GM19351 (cell line): Measurements from ENCODE around the gene SERINC4.
"Not testable (repeated sequence)": the region's sequence is repeated elsewhere in the genome, so short reads cannot be mapped to it uniquely, and the experiment has no call there.

Source experiments
- ATAC-seq: cut with Tn5 transposase; IDR thresholded peaks from one replicate; pipeline ENCODE4 v1.9.1; 2021; ENCODE audit warnings: mild to moderate bottlenecking, moderate library complexity; ENCODE audit not compliant: unreplicated experiment

SERINC4 gene

DNA sequence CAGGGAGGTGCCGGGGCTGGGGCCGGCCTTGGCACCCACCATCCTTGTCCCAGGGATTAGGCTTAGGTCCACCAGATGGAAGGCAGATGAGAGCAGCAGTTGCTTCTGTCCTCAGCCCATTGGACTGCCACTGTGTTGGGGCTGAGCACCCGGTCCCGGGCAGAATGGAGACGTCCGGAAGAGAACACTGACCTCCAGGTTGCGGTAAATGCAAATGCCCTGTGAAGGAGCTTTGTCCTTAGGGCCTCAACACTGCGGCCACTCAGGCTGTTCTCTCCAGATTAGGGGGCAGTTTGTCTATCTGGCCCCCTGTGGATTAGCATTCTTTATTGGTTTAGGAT, at the start of gene SERINC4:
Gene SERINC4, minus strand, starts transcription at position 276 of the 341 bp plus-strand sequence. Its CDS starts 234 bp downstream, at position 42.
- ATAC-seq, result no peak

GRCh38 chr15:43845421-43845820, 45.4 kb upstream of the SERINC4 start:
- no peak for ATAC-seq

DNA sequence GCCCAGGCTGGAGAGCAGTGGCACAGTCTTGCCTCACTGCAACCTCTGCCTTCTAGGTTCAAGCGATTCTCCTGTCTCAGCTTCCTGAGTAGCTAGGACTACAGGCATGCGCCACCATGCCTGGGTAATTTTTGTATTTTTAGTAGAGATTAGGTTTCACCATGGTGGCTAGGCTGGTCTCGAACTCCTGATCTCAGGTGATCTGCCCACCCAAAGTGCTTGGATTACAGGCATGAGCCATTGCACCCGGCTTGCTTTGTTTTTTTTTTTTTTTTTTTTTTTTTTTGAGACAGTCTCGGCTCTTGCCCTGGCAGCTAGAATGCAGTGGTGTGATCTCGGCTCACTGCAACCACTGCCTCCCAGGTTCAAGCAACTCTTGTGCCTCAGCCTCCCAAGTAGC, 32.5 kb upstream of the SERINC4 start:
- ATAC-seq, result not testable (repeated sequence)

DNA sequence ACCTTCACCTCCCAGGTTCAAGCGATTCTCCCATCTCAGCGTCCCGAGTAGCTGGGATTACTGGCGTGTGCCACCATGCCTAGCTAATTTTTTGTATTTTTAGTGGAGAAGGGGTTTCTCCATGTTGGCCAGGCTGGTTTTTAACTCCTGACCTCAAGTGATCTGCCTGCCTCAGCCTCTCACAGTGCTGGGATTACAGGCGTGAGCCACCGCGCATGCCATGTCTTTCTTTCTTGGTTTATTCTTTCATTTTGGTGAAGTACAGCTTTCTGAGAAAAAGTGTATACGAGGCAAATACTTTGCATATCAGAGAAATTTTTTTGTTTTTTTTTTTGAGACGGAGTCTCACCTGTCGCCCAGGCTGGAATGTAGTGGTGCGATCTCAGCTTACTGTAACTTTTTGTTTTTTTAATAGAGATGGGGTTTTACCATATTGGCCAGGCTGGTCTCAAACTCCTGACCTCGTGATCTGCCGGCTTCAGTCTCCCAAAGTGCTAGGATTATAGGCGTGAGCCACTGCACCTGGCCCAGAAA, 31.6 kb upstream of the SERINC4 start:
- not testable (repeated sequence) for ATAC-seq

GRCh38 chr15:43830691-43831275, 30.8 kb upstream of the SERINC4 start:
- not testable (repeated sequence) for ATAC-seq

GRCh38 chr15:43829951-43830540, 30.0 kb upstream of the SERINC4 start:
- not testable (repeated sequence) for ATAC-seq

GRCh38 chr15:43828061-43828657, 28.1 kb upstream of the SERINC4 start:
- no peak for ATAC-seq

- ATAC-seq, result peak; percentile 53
These were observed 26.7 kb upstream of the SERINC4 start, which contains the start of gene WDR76 for GRCh38 chr15:43826508-43827341. WDR76 (plus strand) TSS chr15:43827002; CDS start chr15:43827033, 31 bp downstream.

GRCh38 chr15:43826029-43826507, 26.0 kb upstream of the SERINC4 start:
- ATAC-seq, result no peak

GRCh38 chr15:43825305-43825704, 25.3 kb upstream of the SERINC4 start:
- not testable (repeated sequence) for ATAC-seq

DNA sequence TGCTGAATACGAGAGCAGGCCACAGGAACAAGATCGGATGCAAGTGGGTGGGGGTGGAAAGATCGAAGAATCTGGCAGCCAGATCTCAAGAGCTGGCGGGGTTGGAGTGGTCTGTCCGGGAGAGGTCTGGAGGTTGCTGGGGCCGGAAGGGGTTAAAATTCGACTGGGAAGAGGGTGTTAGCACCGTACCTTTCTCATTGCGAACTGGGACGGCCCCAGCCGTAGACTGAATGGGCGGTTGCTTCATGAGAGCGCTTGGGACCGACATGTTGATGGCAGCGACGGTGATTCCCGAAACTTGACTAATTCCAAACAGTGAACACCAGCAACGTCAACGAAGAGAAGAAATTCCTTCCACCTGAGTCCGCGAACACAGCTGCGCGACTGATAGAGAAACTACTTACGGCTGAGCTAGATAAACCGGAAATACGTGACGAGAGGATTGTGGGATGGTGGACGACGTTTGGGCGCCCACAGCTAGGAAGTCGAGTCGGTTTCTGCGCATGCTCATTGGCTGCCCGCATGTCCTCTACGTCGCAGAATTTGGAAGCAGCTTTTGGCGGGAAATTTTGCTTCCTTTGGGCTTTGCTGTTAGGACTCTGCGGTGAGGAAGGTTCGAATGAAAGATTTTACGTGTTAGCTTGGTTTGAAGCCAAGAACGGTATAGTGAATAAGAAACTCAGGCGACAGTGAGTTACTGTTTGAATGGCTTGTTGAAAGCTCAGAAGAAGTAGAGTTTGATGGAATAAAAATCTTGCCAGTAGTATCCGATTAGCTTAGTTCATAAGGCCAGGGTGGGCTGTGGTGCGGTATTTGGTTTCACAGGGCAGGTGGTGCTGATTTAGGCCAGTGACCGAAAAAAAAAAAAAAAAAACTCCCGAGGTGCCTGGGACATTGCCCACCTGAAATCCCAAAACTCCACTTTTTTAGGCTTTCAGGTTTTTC, 24.6 kb upstream of the SERINC4 start, which contains the start of gene MFAP1:
Gene MFAP1, minus strand, starts transcription at position 389 of the 945 bp plus-strand sequence. Its CDS starts 121 bp downstream, at position 268.
- ATAC-seq, result peak; percentile 75

DNA sequence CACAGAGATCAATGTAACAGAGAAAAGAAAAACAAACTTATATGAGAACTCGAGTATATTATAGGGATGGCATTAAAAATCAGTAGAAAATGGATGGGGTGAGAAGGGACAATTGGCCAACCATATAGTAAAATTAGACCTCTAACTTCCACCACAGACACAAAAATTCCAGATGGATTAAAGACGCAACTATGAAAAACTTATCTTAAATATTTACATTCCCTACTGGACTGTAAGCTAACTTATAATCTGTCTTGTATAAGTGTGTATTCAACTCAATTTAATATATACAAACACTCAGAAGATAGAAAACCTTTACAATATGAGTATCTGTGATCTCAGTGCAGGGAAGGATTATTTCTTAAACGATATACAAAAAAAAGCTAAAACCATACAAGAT, 21.5 kb upstream of the SERINC4 start:
- ATAC-seq, result no peak

- not testable (repeated sequence) for ATAC-seq
These were observed 15.0 kb upstream of the SERINC4 start for GRCh38 chr15:43815064-43815463.

DNA sequence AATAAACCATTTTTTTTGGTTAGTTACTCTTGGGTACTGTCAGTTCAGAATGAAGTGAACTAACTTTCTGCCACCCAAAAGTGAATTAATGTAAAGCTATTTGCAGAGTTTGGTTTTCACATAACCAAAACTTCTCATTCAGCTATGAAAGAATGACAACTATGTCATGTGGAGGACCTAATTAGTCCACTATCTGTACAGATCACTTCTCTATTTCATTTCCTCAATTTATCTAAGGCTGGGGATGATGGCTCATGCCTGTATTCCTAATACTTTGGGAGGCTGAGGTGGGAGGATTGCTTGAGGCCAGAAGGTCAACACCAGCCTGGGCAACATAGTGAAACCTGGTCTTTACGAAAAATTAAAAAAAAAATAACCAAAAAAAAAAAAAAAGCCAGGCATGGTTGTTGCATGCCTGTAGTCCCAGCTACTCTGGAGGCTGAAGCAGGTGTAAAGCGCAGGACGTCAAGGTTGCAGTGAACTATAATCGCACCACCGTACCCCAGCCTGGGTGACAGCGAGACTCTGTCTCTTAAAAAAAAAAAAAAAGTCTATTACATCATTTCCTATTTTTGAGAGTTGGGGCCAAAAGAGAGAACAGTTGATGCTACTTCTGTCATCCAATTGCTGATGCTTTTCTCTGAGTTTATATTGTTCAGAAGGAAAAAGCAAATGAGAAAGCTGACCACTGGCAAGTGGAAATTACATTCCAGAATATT, 9.1 kb upstream of the SERINC4 start:
- ATAC-seq, result peak; percentile 84

- ATAC-seq, result no peak
These were observed 8.5 kb upstream of the SERINC4 start for GRCh38 chr15:43808435-43808950.

DNA sequence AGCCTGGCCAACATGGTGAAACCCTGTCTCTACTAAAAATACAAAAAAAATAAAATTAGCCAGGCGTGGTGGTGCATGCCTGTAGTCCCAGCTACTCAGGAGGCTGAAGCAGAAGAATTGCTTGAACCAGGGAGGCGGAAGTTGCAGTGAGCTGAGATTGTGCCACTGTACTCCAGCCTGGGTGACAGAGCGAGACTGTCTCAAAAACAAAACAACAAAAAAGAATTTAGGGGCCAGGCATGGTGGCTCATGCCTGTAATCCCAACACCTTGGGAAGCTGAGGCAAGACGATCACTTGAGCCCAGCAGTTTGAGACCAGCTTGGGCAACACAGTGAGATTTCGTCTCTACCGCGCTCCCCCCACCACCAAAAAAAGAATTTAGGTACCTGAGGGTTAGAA, 2.7 kb upstream of the SERINC4 start:
- not testable (repeated sequence) for ATAC-seq

DNA sequence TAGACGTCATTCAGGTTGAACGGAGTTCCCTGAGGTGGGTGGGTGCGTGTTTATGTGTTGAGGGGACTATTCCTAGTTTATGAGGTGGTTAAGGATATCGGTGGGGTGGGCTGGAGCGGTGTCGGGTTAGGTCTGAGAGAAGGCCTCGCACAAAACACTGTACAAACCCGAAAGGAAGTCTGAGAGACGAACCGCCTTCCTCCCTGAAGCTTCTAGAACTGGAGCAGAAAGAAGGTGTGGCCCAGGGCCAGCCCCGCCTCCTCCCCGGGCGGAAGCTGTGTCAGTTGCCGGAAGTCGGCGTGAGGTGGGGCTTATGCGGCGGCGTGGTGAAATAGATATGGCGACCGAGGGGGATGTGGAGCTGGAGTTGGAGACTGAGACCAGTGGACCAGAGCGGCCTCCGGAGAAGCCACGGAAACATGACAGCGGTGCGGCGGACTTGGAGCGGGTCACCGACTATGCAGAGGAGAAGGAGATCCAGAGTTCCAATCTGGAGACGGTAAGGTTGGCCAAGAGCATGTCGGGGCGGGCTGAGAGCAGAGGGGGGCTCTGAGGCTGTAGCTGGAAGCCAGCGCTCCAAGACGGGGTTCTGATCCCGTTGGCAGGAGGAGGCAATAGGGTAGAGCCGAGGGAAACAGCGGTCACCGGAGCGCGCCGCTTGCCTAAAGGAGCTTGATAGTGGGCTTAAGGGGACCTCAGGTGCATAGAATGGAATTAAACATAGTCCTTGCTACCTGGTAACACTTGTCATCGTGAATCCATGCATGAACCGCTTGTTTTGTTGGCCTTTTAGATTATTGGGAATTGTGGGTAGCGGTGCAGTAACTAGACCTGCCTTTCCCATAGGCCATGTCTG, 494 bp upstream of the SERINC4 start, which contains the start of gene HYPK:
Gene HYPK, plus strand, starts transcription at position 314 of the 856 bp plus-strand sequence. Its CDS starts 24 bp downstream, at position 338.
- ATAC-seq, result peak; percentile 90
